22Rv1 (cell line): ENCODE results near the gene ADAMTS18.

ENCODE experiments used
- ZFX ChIP-seq: fragments of 450-650 bp; IDR thresholded peaks from 2 replicates; pipeline ENCODE4 v1.6.1; 2017; ENCODE audit warnings: antibody characterized with exemption, borderline replicate concordance
- TF ChIP-seq, protein P1 (sequence below): fragments of 450-650 bp; IDR thresholded peaks from 2 replicates; pipeline ENCODE4 v1.5.1; 2017; ENCODE audit warnings: mild to moderate bottlenecking

DNA sequence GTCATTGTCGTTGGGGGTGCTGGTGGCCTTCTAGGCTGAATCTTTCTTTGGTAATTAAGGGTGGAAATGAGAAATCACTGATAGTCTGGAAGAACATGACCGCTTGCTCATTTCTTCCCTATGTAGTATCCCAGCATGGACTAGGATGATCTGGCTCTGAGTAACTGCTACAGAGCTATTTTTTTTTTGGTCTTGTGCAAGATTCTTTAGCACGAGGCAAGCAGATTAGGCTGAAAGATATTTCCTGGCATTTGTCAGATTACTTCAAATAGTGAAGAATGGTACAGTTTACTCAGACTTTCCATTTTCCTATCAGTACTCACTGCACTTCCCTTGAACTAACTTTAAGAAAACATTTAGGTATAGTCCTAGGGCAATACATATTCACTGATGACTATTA is 146.6 kb downstream of the ADAMTS18 start:
- TF ChIP-seq, protein P1, sequence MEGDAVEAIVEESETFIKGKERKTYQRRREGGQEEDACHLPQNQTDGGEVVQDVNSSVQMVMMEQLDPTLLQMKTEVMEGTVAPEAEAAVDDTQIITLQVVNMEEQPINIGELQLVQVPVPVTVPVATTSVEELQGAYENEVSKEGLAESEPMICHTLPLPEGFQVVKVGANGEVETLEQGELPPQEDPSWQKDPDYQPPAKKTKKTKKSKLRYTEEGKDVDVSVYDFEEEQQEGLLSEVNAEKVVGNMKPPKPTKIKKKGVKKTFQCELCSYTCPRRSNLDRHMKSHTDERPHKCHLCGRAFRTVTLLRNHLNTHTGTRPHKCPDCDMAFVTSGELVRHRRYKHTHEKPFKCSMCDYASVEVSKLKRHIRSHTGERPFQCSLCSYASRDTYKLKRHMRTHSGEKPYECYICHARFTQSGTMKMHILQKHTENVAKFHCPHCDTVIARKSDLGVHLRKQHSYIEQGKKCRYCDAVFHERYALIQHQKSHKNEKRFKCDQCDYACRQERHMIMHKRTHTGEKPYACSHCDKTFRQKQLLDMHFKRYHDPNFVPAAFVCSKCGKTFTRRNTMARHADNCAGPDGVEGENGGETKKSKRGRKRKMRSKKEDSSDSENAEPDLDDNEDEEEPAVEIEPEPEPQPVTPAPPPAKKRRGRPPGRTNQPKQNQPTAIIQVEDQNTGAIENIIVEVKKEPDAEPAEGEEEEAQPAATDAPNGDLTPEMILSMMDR, result no peak
- TF ChIP-seq ZFX, result no peak
